Ascending aorta (tissue), 2 donors: ENCODE measurements around the gene VLDLR. TPM values are rescaled to one million over a fixed set of nuclear protein-coding genes. Genes with fewer than 3 reads are reported as not detected.

Experiments used
- DNase-seq, 2 donors: peaks; one replicate each; pipeline ENCODE4 v3.0.0-alpha.2; 2019; ENCODE audit warnings: low spot score in 2 of 2
- H3K27ac ChIP-seq, 2 donors: fragments of 200-600 bp; sonication (generic); one replicate each; pipeline ENCODE4 v1.5.1; 2016 to 2017; ENCODE audit warnings: mild to moderate bottlenecking in 1 of 2
- H3K27me3 ChIP-seq: fragments of 200-600 bp; sonication (generic); one replicate; pipeline ENCODE4 v1.5.1; 2017
- H3K36me3 ChIP-seq, 2 donors: fragments of 200-600 bp; sonication (generic); one replicate each; pipeline ENCODE4 v1.5.1; 2016
- H3K4me1 ChIP-seq, 2 donors: fragments of 200-600 bp; sonication (generic); one replicate each; pipeline ENCODE4 v1.5.1; 2016 to 2017; ENCODE audit warnings: mild to moderate bottlenecking in 1 of 2
- H3K4me3 ChIP-seq, 2 donors: fragments of 200-600 bp; sonication (generic); one replicate each; pipeline ENCODE4 v1.5.1; 2016 to 2017; ENCODE audit warnings: mild to moderate bottlenecking in 1 of 2
- H3K9me3 ChIP-seq, 2 donors: fragments of 200-600 bp; sonication (generic); one replicate each; pipeline ENCODE4 v1.5.1; 2016
- CTCF ChIP-seq, 3 experiments: fragments of 200-600 bp in 2 of 3; fragments of 450-650 bp in 1 of 3; sonication (generic) in 2 of 3; IDR thresholded peaks; one replicate each; pipeline ENCODE4 v1.5.1; 2016 to 2019; ENCODE audit warnings: antibody characterized with exemption in 3 of 3, mild to moderate bottlenecking in 1 of 3, moderate library complexity in 1 of 3
- intact Hi-C: fragments of 100-400 bp; cut with DNase I; formaldehyde crosslinking; loops from one replicate; pipeline ENCODE4 v1.15.1; 2023
- total RNA-seq: library from RNA; depleted of rRNA; stranded (reverse); fragments of >200 nt; gene quantifications from one replicate; pipeline ENCODE4 v1.1.0, GENCODE V29; 2016

The VLDLR gene
- total RNA-seq, 1 donor from 2014 or later, result 4.9 TPM

- Histone ChIP-seq H3K27ac (peak overlapping the region; percentile 81), H3K36me3 (no peaks in the 10 kb centered on the region), H3K4me1 (no peaks in the 10 kb centered on the region), H3K27me3 (no peaks in the 10 kb centered on the region), H3K4me3 (peak overlapping the region; percentile 84 to 86), H3K9me3 (no peaks in the 10 kb centered on the region)
- no peak for TF ChIP-seq CTCF (IDR thresholded peaks at IDR 0.05)
- intact Hi-C loops, result loop anchor here (2.0 to 10.0 kb wide), 9 partner anchors 50 to 1672 kb away; partner anchors contain the start of genes PUM3 and RFX3
- DNase-seq, result peak in 1 of 2 donors; percentile 65
These were observed 1.1 kb downstream of the VLDLR start for GRCh38 chr9:2622461-2623287.

GRCh38 chr9:2623288-2624050 lies 1.9 kb downstream of the VLDLR start:
- no peaks in the 10 kb centered on the region for H3K9me3 ChIP-seq
- H3K36me3 ChIP-seq, result no peaks in the 10 kb centered on the region
- H3K4me1 ChIP-seq, result no peaks in the 10 kb centered on the region
- H3K4me3 ChIP-seq, result peak overlapping the region; percentile 84 to 86
- intact Hi-C loops, result loop anchor here (2.0 to 10.0 kb wide), 9 partner anchors 51 to 1671 kb away; partner anchors contain the start of genes PUM3 and RFX3
- H3K27me3 ChIP-seq, result no peaks in the 10 kb centered on the region
- no peak for TF ChIP-seq CTCF (IDR thresholded peaks at IDR 0.05)
- H3K27ac ChIP-seq, result peak overlapping the region; percentile 81
- DNase-seq, result peak; percentile 33 to 88

- no peaks in the 10 kb centered on the region for H3K36me3 ChIP-seq
- H3K27ac ChIP-seq, result peak overlapping the region; percentile 81
- TF ChIP-seq CTCF (IDR thresholded peaks at IDR 0.05), result no peak
- intact Hi-C loops, result loop anchor here (5.0 to 10.0 kb wide), 7 partner anchors 52 to 1671 kb away; partner anchors contain the start of gene RFX3
- peak overlapping the region; percentile 84 to 86 for H3K4me3 ChIP-seq
- no peak for DNase-seq
- H3K4me1 ChIP-seq, result peaks cover 0 to 5% of the 10 kb centered on the region in 2 donors
- no peaks in the 10 kb centered on the region for H3K27me3 ChIP-seq
- no peaks in the 10 kb centered on the region for H3K9me3 ChIP-seq
These were observed 2.6 kb downstream of the VLDLR start for GRCh38 chr9:2624051-2624682.

- no peak overlapping the region for H3K27ac ChIP-seq
These were observed 3.8 kb downstream of the VLDLR start for GRCh38 chr9:2625427-2625826.

More at GRCh38 chr9:2625427-2625826, 3.8 kb downstream of the VLDLR start:
- intact Hi-C loops, result loop anchor here (10.0 kb wide), 3 partner anchors 99 to 1669 kb away; partner anchors contain the start of gene RFX3
- peaks cover 0 to 14% of the 10 kb centered on the region in 2 donors for H3K4me1 ChIP-seq
- DNase-seq, result no peak
- no peak for TF ChIP-seq CTCF (IDR thresholded peaks at IDR 0.05)
- H3K36me3 ChIP-seq, result no peaks in the 10 kb centered on the region
- no peaks in the 10 kb centered on the region for H3K9me3 ChIP-seq
- H3K27me3 ChIP-seq, result no peaks in the 10 kb centered on the region
- H3K4me3 ChIP-seq, result no peak overlapping the region
